Mesendoderm (in vitro differentiated cells): ENCODE measurements around the gene KRT13.

Experiments
- DNase-seq: peaks from one replicate; pipeline ENCODE4 v3.0.0; 2013
- H2AK5ac ChIP-seq: 2 replicates; pipeline ENCODE4 v1.6.1; 2013; ENCODE audit warnings: low read length, inconsistent platforms
- H2BK120ac ChIP-seq: 2 replicates; pipeline ENCODE4 v1.6.1; 2013; ENCODE audit warnings: low read depth, mild to moderate bottlenecking, low read length, moderate library complexity, mixed read lengths
- H2BK15ac ChIP-seq: replicated peaks from 2 replicates; pipeline ENCODE4 v1.6.1; 2013; ENCODE audit warnings: low read depth, mild to moderate bottlenecking, moderate library complexity
- H2BK5ac ChIP-seq: 2 replicates; pipeline ENCODE4 v1.6.1; 2013; ENCODE audit warnings: low read length, inconsistent platforms
- H3K18ac ChIP-seq: 2 replicates; pipeline ENCODE4 v1.6.1; 2013; ENCODE audit warnings: mild to moderate bottlenecking, low read length, mixed read lengths
- H3K23ac ChIP-seq: one replicate; pipeline ENCODE4 v1.6.1; 2013; ENCODE audit warnings: low read length
- H3K27ac ChIP-seq: 2 replicates; pipeline ENCODE4 v1.5.1; 2013; ENCODE audit warnings: low read depth, mild to moderate bottlenecking, inconsistent platforms, low read length, moderate library complexity
- H3K27me3 ChIP-seq: 2 replicates; pipeline ENCODE4 v1.6.1; 2013; ENCODE audit warnings: low read length, control low read depth, mild to moderate bottlenecking, inconsistent platforms; ENCODE audit not compliant: insufficient read depth, poor library complexity
- H3K36me3 ChIP-seq: 2 replicates; pipeline ENCODE4 v1.6.1; 2013; ENCODE audit warnings: low read length, inconsistent platforms; ENCODE audit not compliant: control insufficient read depth, insufficient read depth
- H3K4ac ChIP-seq: one replicate; pipeline ENCODE4 v1.6.1; 2013; ENCODE audit warnings: low read depth, mild to moderate bottlenecking, low read length, moderate library complexity
- H3K4me1 ChIP-seq: 2 replicates; pipeline ENCODE4 v1.6.1; 2013; ENCODE audit warnings: low read depth, low read length, inconsistent platforms; ENCODE audit not compliant: control insufficient read depth
- H3K4me2 ChIP-seq: 2 replicates; pipeline ENCODE4 v1.6.1; 2013; ENCODE audit warnings: low read length
- H3K4me3 ChIP-seq: 2 replicates; pipeline ENCODE4 v1.5.1; 2013; ENCODE audit warnings: mild to moderate bottlenecking, low read length
- H3K56ac ChIP-seq: one replicate; pipeline ENCODE4 v1.6.1; 2013; ENCODE audit warnings: low read length
- H3K79me1 ChIP-seq: 2 replicates; pipeline ENCODE4 v1.6.1; 2013; ENCODE audit warnings: low read length, inconsistent platforms
- H3K79me2 ChIP-seq: 2 replicates; pipeline ENCODE4 v1.6.1; 2013; ENCODE audit warnings: mild to moderate bottlenecking, low read length; ENCODE audit not compliant: control insufficient read depth, insufficient read depth
- H3K9ac ChIP-seq: 2 replicates; pipeline ENCODE4 v1.6.1; 2013; ENCODE audit warnings: low read length, inconsistent platforms
- H4K5ac ChIP-seq: one replicate; pipeline ENCODE4 v1.6.1; 2013; ENCODE audit warnings: low read length
- H4K8ac ChIP-seq: one replicate; pipeline ENCODE4 v1.6.1; 2013; ENCODE audit warnings: low read depth, mild to moderate bottlenecking, control low read depth, low read length, moderate library complexity
- whole genome bisulfite sequencing: extraction: QIAGEN DNeasy Blood & Tissue Kit; methylation state at CpG from one replicate; pipeline ENCODE4 v1.1.7; 2013; ENCODE audit warnings: low lambda C conversion rate, missing lambda C conversion rate; ENCODE audit not compliant: insufficient coverage; ENCODE audit errors: extremely low coverage; 5-methylcytosine and 5-hydroxymethylcytosine counted together

Gene KRT13

DNA sequence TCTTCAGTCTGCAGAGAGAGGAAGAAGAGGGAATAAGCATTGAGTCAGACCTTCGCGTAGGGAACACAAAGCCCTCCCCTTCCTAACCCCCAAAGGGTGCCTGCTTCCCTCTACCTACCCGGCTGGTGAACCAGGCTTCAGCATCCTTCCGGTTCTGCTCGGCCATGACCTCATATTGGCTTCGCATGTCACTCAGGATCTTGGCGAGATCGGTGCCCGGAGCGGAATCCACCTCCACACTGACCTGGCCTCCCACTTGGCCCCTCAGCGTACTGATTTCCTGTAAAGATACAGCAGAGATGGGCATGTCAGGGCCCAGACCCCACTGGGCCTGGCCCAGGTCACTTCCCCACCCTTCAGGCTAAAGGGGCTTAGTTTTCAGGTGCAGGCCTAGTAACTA is 18.8 kb upstream of the KRT13 start:
- H2AK5ac ChIP-seq = no peak overlapping the region
- H3K36me3 ChIP-seq = peaks cover 9% of the 10 kb centered on the region
- H3K27me3 ChIP-seq = no peaks in the 10 kb centered on the region
- no peak overlapping the region for H3K4ac ChIP-seq
- no peak overlapping the region for H3K4me3 ChIP-seq
- no peak overlapping the region for H3K18ac ChIP-seq
- no peak overlapping the region for H2BK5ac ChIP-seq
- no peak overlapping the region for H4K5ac ChIP-seq
- H2BK120ac ChIP-seq = no peak overlapping the region
- no peak overlapping the region for H3K23ac ChIP-seq
- peaks cover 3% of the 10 kb centered on the region for H3K79me1 ChIP-seq
- no peak overlapping the region for H2BK15ac ChIP-seq
- no peak overlapping the region for H4K8ac ChIP-seq
- no CpG with 5 or more reads among the region's 11 CpGs for WGBS
- no peak overlapping the region for H3K4me2 ChIP-seq
- H3K79me2 ChIP-seq = peaks cover 9% of the 10 kb centered on the region
- no peak overlapping the region for H3K27ac ChIP-seq
- no peak overlapping the region for H3K9ac ChIP-seq
- no peak overlapping the region for H3K56ac ChIP-seq
- peaks cover 4% of the 10 kb centered on the region for H3K4me1 ChIP-seq
- DNase-seq = no peak

DNA sequence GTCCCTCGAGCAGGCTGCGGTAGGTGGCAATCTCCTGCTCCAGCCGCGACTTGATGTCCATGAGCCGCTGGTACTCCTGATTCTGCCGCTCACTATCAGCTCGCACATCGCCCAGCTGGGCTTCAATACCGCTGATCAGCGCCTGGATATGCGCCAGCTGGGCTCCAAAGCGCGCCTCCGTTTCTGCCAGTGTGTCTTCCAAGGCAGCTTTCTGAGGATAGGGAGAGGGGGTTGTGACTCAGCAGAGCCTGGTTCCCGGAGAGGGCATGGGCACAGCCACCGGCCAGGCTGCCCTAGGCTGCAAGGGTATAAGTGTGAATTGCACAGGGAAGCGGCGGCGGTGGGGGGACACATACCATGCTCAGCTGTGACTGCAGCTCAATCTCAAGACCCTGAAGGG is 18.4 kb upstream of the KRT13 start:
- Histone ChIP-seq H2BK5ac (no peak overlapping the region), H3K36me3 (peaks cover 9% of the 10 kb centered on the region), H3K4ac (no peak overlapping the region), H3K9ac (no peak overlapping the region), H3K4me3 (no peak overlapping the region), H3K56ac (no peak overlapping the region), H3K27me3 (no peaks in the 10 kb centered on the region), H2BK15ac (no peak overlapping the region), H4K8ac (no peak overlapping the region), H3K23ac (no peak overlapping the region), H2AK5ac (no peak overlapping the region), H3K79me1 (peaks cover 3% of the 10 kb centered on the region), H2BK120ac (no peak overlapping the region), H4K5ac (no peak overlapping the region), H3K79me2 (peaks cover 9% of the 10 kb centered on the region), H3K4me1 (peaks cover 3% of the 10 kb centered on the region), H3K27ac (no peak overlapping the region), H3K4me2 (no peak overlapping the region), H3K18ac (no peak overlapping the region)
- no CpG with 5 or more reads among the region's 19 CpGs for WGBS
- DNase-seq = no peak

DNA sequence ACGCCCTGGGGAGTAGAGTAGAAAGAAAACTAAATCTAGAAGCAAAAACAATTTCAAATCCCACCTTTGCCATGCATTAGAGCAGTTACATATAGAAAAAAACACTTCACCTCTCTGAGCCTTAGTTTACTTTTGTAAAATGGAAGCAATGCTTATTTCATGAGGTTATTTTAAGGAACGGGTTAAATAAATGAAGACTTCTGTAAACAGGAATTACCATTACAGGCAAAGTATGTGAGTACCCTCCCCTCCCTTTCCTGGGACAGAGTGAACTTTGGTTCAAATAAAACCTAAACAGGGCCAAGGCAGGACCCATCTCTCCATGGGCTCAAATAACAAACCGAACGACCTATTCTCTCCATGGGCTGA is 17.8 kb upstream of the KRT13 start:
- Histone ChIP-seq H3K4me2 (no peak overlapping the region), H2AK5ac (no peak overlapping the region), H3K56ac (no peak overlapping the region), H3K9ac (no peak overlapping the region), H3K23ac (no peak overlapping the region), H3K79me1 (peaks cover 3% of the 10 kb centered on the region), H3K18ac (no peak overlapping the region), H3K4me3 (no peak overlapping the region), H2BK120ac (no peak overlapping the region), H4K8ac (no peak overlapping the region), H2BK5ac (no peak overlapping the region), H3K27ac (no peak overlapping the region), H4K5ac (no peak overlapping the region), H3K79me2 (peaks cover 9% of the 10 kb centered on the region), H3K4me1 (peaks cover 3% of the 10 kb centered on the region), H3K36me3 (peaks cover 9% of the 10 kb centered on the region), H2BK15ac (no peak overlapping the region), H3K4ac (no peak overlapping the region), H3K27me3 (no peaks in the 10 kb centered on the region)
- DNase-seq = no peak
- WGBS = no CpG with 5 or more reads among the region's 4 CpGs

DNA sequence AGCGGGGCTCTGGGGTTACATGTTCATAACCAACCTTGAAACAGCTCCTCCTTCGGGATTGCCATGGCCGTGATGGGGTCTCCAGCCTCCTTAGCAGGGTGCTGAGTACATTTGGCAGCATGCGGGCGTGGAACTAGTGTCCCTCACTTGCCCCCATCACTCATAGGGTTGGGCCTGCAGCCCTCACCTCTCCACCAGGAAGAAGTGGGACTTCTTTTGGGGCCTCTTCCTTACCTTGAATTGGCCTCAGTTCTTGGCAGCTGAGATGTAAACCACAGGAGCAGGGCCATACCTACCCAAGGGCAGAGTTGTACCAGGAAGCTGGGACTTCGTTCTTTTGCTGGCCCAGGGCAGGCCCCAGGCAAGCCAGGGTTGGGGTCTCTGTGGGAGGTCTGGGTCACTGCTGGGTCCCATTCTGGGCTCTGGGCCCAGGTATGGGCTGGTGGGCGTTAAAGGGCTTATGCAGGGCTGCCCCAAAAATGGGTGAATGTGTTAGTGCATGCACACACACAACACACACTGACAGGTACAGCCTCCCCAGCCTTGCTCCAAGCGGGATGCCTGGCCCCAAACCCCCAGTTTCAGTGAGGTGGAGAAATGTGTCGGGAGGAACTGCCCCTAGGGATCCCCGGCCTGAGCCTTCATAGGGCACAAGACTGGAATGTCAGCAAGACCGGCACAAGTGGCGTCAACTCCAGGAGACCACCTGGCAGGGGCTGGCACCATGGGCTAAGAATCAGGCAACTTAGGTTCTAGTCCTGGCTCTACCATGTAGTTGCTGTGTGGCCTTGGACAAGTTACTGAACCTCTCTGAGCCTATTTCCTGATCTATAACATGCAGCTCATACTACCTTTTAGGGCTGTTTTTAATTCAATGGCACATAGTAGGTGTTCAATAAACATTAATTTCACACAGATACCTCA is 17.2 kb upstream of the KRT13 start:
- Histone ChIP-seq H2AK5ac (no peak overlapping the region), H3K4me3 (no peak overlapping the region), H3K27me3 (no peaks in the 10 kb centered on the region), H3K18ac (no peak overlapping the region), H3K9ac (no peak overlapping the region), H3K56ac (peak overlapping the region; percentile 42), H2BK15ac (no peak overlapping the region), H4K8ac (no peak overlapping the region), H4K5ac (no peak overlapping the region), H3K36me3 (peaks cover 9% of the 10 kb centered on the region), H3K4me1 (peaks cover 3% of the 10 kb centered on the region), H3K79me2 (peaks cover 6% of the 10 kb centered on the region), H3K4me2 (no peak overlapping the region), H3K23ac (no peak overlapping the region), H3K79me1 (peaks cover 3% of the 10 kb centered on the region), H3K4ac (no peak overlapping the region), H2BK120ac (no peak overlapping the region), H2BK5ac (no peak overlapping the region), H3K27ac (no peak overlapping the region)
- no peak for DNase-seq
- no CpG with 5 or more reads among the region's 12 CpGs for WGBS

DNA sequence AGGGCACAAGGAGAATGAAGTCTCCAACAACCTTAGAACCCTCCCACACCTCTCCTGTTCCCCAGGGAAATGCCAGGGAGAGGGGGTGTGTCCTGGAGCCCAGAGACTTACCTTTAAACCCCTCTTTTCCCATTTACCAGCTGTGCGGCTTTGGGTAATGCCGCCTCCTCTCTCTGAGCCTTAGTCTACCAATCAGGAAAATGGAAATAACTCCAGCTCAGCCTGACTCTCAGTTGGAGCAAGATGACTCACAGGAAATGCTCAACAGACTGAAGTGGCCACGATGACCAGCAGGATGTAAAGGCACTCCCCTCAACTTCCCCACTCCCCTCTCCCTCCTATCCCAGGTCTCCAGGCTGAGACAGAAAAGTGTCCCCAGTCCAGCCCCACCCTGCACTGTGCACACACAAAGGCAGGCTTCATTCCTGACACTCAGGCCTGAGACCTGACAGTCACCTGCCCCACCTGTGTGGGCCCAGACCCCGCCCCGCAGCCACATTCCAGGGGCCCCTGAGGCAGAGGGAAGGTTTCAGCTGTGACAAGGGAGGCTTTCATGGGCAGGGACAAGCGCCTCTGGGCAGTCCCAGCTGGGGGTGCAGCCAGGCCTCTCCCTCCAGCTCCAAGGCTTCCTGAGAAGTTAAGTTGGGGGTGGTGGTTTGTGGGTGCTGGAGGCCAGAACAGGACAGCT is 16.3 kb upstream of the KRT13 start:
- H3K27me3 ChIP-seq = no peaks in the 10 kb centered on the region
- H3K4me3 ChIP-seq = no peak overlapping the region
- no peak overlapping the region for H3K4ac ChIP-seq
- H3K56ac ChIP-seq = peak overlapping the region; percentile 42
- no peak overlapping the region for H3K18ac ChIP-seq
- no peak overlapping the region for H4K5ac ChIP-seq
- H2BK15ac ChIP-seq = no peak overlapping the region
- H2BK120ac ChIP-seq = no peak overlapping the region
- H3K4me2 ChIP-seq = no peak overlapping the region
- H2BK5ac ChIP-seq = no peak overlapping the region
- H3K23ac ChIP-seq = no peak overlapping the region
- H4K8ac ChIP-seq = no peak overlapping the region
- peaks cover 3% of the 10 kb centered on the region for H3K4me1 ChIP-seq
- whole genome bisulfite sequencing = no CpG with 5 or more reads among the region's 6 CpGs
- H3K27ac ChIP-seq = no peak overlapping the region
- peaks cover 9% of the 10 kb centered on the region for H3K36me3 ChIP-seq
- H2AK5ac ChIP-seq = no peak overlapping the region
- H3K79me1 ChIP-seq = peaks cover 2% of the 10 kb centered on the region
- H3K9ac ChIP-seq = no peak overlapping the region
- DNase-seq = peak; percentile 88
- no peaks in the 10 kb centered on the region for H3K79me2 ChIP-seq
